T-cell (primary cell): ENCODE data around the gene NAT8L. TPM values are rescaled to one million over a fixed set of nuclear protein-coding genes. Genes with fewer than 3 reads are reported as not detected.

Experiments
- total RNA-seq, 35 experiments: library from RNA in 6 of 35; stranded (reverse) in 6 of 35; fragments of 120-200 nt in 1 of 35; gene quantifications; one replicate each; pipeline versions ENCODE4 v1.2.1 to v1.2.4 and lab custom pipeline; 2013 to 2026

Gene NAT8L
- total RNA-seq, 5 donors from 2014 or later (not counting 1 experiment from before 2014, with no cell fraction given), result 0.06 to 0.35 (median 0.11) TPM; not detected in 1

Other genes starting within 250 kb of the NAT8L start
- gene LETM1, start 203.2 kb upstream of the NAT8L start, total RNA-seq, result 10 to 100 TPM; 35.4 to 60.3 (median 53.5) TPM
- gene NSD2, start 187.9 kb upstream of the NAT8L start, total RNA-seq, result 10 to 100 TPM; 40.8 to 55.3 (median 48.3) TPM
- 10 to 100 TPM; 40.7 to 55.1 (median 46.2) TPM for gene NELFA, start 50.4 kb upstream of the NAT8L start, total RNA-seq
- gene HAUS3, start 182.8 kb downstream of the NAT8L start, total RNA-seq, result 10 to 100 TPM; 29.3 to 94.0 (median 31.2) TPM
- 1 to 10 TPM; 2.5 to 3.7 (median 2.7) TPM for gene POLN, start 182.8 kb downstream of the NAT8L start, total RNA-seq
- 100 to 1,000 TPM in 1 of 5 donors, 10 to 100 TPM in 4; 57.0 to 125 (median 78.2) TPM for gene MXD4, start 202.8 kb downstream of the NAT8L start, total RNA-seq